ENCODE measurements around the gene MGAT1. TPM values are rescaled to one million over a fixed set of nuclear protein-coding genes. Genes with fewer than 3 reads are reported as not detected.
"Not testable (repeated sequence)": the region's sequence is repeated elsewhere in the genome, so short reads cannot be mapped to it uniquely, and the experiment has no call there.

Gene MGAT1
- total RNA-seq, 1 experiment from 2014 or later = 28.6 TPM

- Histone ChIP-seq H3K79me2 (ENCODE audit: low read length) (no peaks in the 10 kb centered on the region), H2AFZ (ENCODE audit: low read length) (no peak overlapping the region), H3K4me3 (ENCODE audit: low read length) (no peak overlapping the region), H4K20me1 (ENCODE audit: insufficient read depth, low read depth, low read length) (no peaks in the 10 kb centered on the region), H3K36me3 (ENCODE audit: insufficient read depth, low read length) (no peaks in the 10 kb centered on the region), H3K9ac (ENCODE audit: low read length) (no peak overlapping the region), H3K4me2 (ENCODE audit: low read depth, low read length, poor library complexity, severe bottlenecking) (no peak overlapping the region), H3K27me3 (ENCODE audit: low read length) (no peaks in the 10 kb centered on the region), H3K27ac (ENCODE audit: low read length) (no peak overlapping the region), H3K9me2 (replicated peaks; ENCODE audit: insufficient read depth, low read length) (no peaks in the 10 kb centered on the region), H3K9me3 (ENCODE audit: low read length) (no peaks in the 10 kb centered on the region), H3K4me1 (ENCODE audit: low read length) (no peaks in the 10 kb centered on the region)
- DNase-seq = no peak
Measured at GRCh38 chr5:180742727-180743126, 59.9 kb downstream of the MGAT1 start.

GRCh38 chr5:180740953-180741352 lies 61.7 kb downstream of the MGAT1 start:
- not testable (repeated sequence) for H3K9ac ChIP-seq (ENCODE audit: low read length); H4K20me1 ChIP-seq (ENCODE audit: insufficient read depth, low read depth, low read length); H3K27ac ChIP-seq (ENCODE audit: low read length); H2AFZ ChIP-seq (ENCODE audit: low read length); H3K4me1 ChIP-seq (ENCODE audit: low read length); H3K4me2 ChIP-seq (ENCODE audit: low read depth, low read length, poor library complexity, severe bottlenecking); DNase-seq; H3K79me2 ChIP-seq (ENCODE audit: low read length); H3K9me2 ChIP-seq (replicated peaks; ENCODE audit: insufficient read depth, low read length); H3K4me3 ChIP-seq (ENCODE audit: low read length); H3K9me3 ChIP-seq (ENCODE audit: low read length); H3K27me3 ChIP-seq (ENCODE audit: low read length); H3K36me3 ChIP-seq (ENCODE audit: insufficient read depth, low read length)

GRCh38 chr5:180739958-180740357 lies 62.6 kb downstream of the MGAT1 start, which contains the start of gene OR2Y1:
OR2Y1 (minus strand) TSS chr5:180740058; CDS start chr5:180740058, 0 bp downstream.
- Histone ChIP-seq H4K20me1 (ENCODE audit: insufficient read depth, low read depth, low read length) (no peaks in the 10 kb centered on the region), H3K4me3 (ENCODE audit: low read length) (no peak within 1 kb of the TSS), H3K4me1 (ENCODE audit: low read length) (no peaks in the 10 kb centered on the region), H3K9me3 (ENCODE audit: low read length) (no peaks in the 10 kb centered on the region), H3K27ac (ENCODE audit: low read length) (no peak within 1 kb of the TSS), H3K36me3 (ENCODE audit: insufficient read depth, low read length) (no peaks in the 10 kb centered on the region), H3K4me2 (ENCODE audit: low read depth, low read length, poor library complexity, severe bottlenecking) (no peak within 1 kb of the TSS), H3K9ac (ENCODE audit: low read length) (no peak within 1 kb of the TSS), H3K27me3 (ENCODE audit: low read length) (no peaks in the 10 kb centered on the region), H2AFZ (ENCODE audit: low read length) (no peak within 1 kb of the TSS), H3K9me2 (replicated peaks; ENCODE audit: insufficient read depth, low read length) (no peaks in the 10 kb centered on the region), H3K79me2 (ENCODE audit: low read length) (no peaks in the 10 kb centered on the region)
- DNase-seq = no peak

GRCh38 chr5:180739271-180739670 lies 63.3 kb downstream of the MGAT1 start:
- no peaks in the 10 kb centered on the region for H3K9me2 ChIP-seq (replicated peaks; ENCODE audit: insufficient read depth, low read length)
- H3K27ac ChIP-seq (ENCODE audit: low read length) = no peak overlapping the region
- no peaks in the 10 kb centered on the region for H3K79me2 ChIP-seq (ENCODE audit: low read length)
- H3K9ac ChIP-seq (ENCODE audit: low read length) = no peak overlapping the region
- no peaks in the 10 kb centered on the region for H3K9me3 ChIP-seq (ENCODE audit: low read length)
- H3K4me2 ChIP-seq (ENCODE audit: low read depth, low read length, poor library complexity, severe bottlenecking) = no peak overlapping the region
- no peaks in the 10 kb centered on the region for H3K36me3 ChIP-seq (ENCODE audit: insufficient read depth, low read length)
- H3K4me1 ChIP-seq (ENCODE audit: low read length) = no peaks in the 10 kb centered on the region
- no peak for DNase-seq
- H2AFZ ChIP-seq (ENCODE audit: low read length) = no peak overlapping the region
- no peaks in the 10 kb centered on the region for H3K27me3 ChIP-seq (ENCODE audit: low read length)
- no peaks in the 10 kb centered on the region for H4K20me1 ChIP-seq (ENCODE audit: insufficient read depth, low read depth, low read length)
- H3K4me3 ChIP-seq (ENCODE audit: low read length) = no peak overlapping the region

GRCh38 chr5:180736536-180736935 lies 66.1 kb downstream of the MGAT1 start:
- Histone ChIP-seq H3K4me3 (ENCODE audit: low read length) (no peak overlapping the region), H4K20me1 (ENCODE audit: insufficient read depth, low read depth, low read length) (no peaks in the 10 kb centered on the region), H3K9me2 (replicated peaks; ENCODE audit: insufficient read depth, low read length) (no peaks in the 10 kb centered on the region), H3K4me2 (ENCODE audit: low read depth, low read length, poor library complexity, severe bottlenecking) (no peak overlapping the region), H3K9me3 (ENCODE audit: low read length) (no peaks in the 10 kb centered on the region), H3K36me3 (ENCODE audit: insufficient read depth, low read length) (no peaks in the 10 kb centered on the region), H3K79me2 (ENCODE audit: low read length) (no peaks in the 10 kb centered on the region), H3K27ac (ENCODE audit: low read length) (no peak overlapping the region), H3K9ac (ENCODE audit: low read length) (no peak overlapping the region), H3K4me1 (ENCODE audit: low read length) (no peaks in the 10 kb centered on the region), H3K27me3 (ENCODE audit: low read length) (no peaks in the 10 kb centered on the region), H2AFZ (ENCODE audit: low read length) (no peak overlapping the region)
- no peak for DNase-seq

Other genes starting within 250 kb of the MGAT1 start
- not detected in 2 replicates for gene SCGB3A1, start 211.3 kb downstream of the MGAT1 start, total RNA-seq (2014; rRNA removed; shearing (Covaris generic); ENCODE audit: low replicate concordance)
- not detected in 2 replicates for gene FLT4, start 153.2 kb downstream of the MGAT1 start, total RNA-seq (2014; rRNA removed; shearing (Covaris generic); ENCODE audit: low replicate concordance)
- gene OR2Y1, start 62.7 kb downstream of the MGAT1 start, total RNA-seq (2014; rRNA removed; shearing (Covaris generic); ENCODE audit: low replicate concordance) = not detected in 2 replicates
- 52.5 and 53.2 TPM in 2 replicates for gene ZFP62, start 58.5 kb upstream of the MGAT1 start, total RNA-seq (2014; rRNA removed; shearing (Covaris generic); ENCODE audit: low replicate concordance)
- gene BTNL8, start 96.4 kb upstream of the MGAT1 start, total RNA-seq (2014; rRNA removed; shearing (Covaris generic); ENCODE audit: low replicate concordance) = not detected in 2 replicates
- not detected in 2 replicates for gene BTNL3, start 186.0 kb upstream of the MGAT1 start, total RNA-seq (2014; rRNA removed; shearing (Covaris generic); ENCODE audit: low replicate concordance)
- gene BTNL9, start 237.5 kb upstream of the MGAT1 start, total RNA-seq (2014; rRNA removed; shearing (Covaris generic); ENCODE audit: low replicate concordance) = 1.3 TPM in 1 of 2 replicates, not detected in the other